Esophagus (tissue), 2 donors: ENCODE results near the gene ZNF516. TPM values are rescaled to one million over a fixed set of nuclear protein-coding genes. Genes with fewer than 3 reads are reported as not detected.

Experiments used
- H3K27ac ChIP-seq, 2 donors: one replicate each; pipeline ENCODE4 v1.5.1; 2013; ENCODE audit warnings: low read depth in 2 of 2, mild to moderate bottlenecking in 2 of 2, inconsistent platforms in 1 of 2, low read length in 1 of 2, moderate library complexity in 1 of 2
- H3K27me3 ChIP-seq, 2 donors: one replicate each; pipeline ENCODE4 v1.6.1; 2013; ENCODE audit warnings: low read length in 2 of 2, control low read depth in 1 of 2, mild to moderate bottlenecking in 1 of 2; ENCODE audit not compliant: insufficient read depth in 2 of 2, control insufficient read depth in 1 of 2
- H3K36me3 ChIP-seq, 2 donors: one replicate each; pipeline ENCODE4 v1.6.1; 2013; ENCODE audit warnings: low read length in 1 of 2; ENCODE audit not compliant: control insufficient read depth in 2 of 2, insufficient read depth in 2 of 2
- H3K4me1 ChIP-seq, 2 donors: one replicate each; pipeline ENCODE4 v1.6.1; 2013; ENCODE audit warnings: low read length in 1 of 2; ENCODE audit not compliant: control insufficient read depth in 2 of 2, insufficient read depth in 2 of 2
- H3K4me3 ChIP-seq, 2 donors: one replicate each; pipeline ENCODE4 v1.5.1; 2013; ENCODE audit warnings: low read length in 2 of 2, mild to moderate bottlenecking in 2 of 2, low read depth in 1 of 2, moderate library complexity in 1 of 2
- H3K9me3 ChIP-seq, 2 donors: one replicate each; pipeline ENCODE4 v1.6.1; 2013; ENCODE audit warnings: mild to moderate bottlenecking in 2 of 2, low read depth in 1 of 2, low read length in 1 of 2, moderate library complexity in 1 of 2; ENCODE audit not compliant: control insufficient read depth in 2 of 2, insufficient read depth in 1 of 2
- WGBS, 2 donors: extraction: QIAGEN DNeasy Blood & Tissue Kit; methylation state at CpG; one replicate each; pipeline ENCODE4 v1.1.7; 2013; 5-methylcytosine and 5-hydroxymethylcytosine counted together
- polyA plus RNA-seq, 2 donors: library from polyadenylated mRNA; stranded (reverse); fragments of 200-250 nt; gene quantifications; one replicate each; pipeline ENCODE4 v1.2.3, GENCODE V29; 2013
- donor health status: healthy with polysubstance abuse.
- donor health status: Bipolar disorder and iron deficiency.

The ZNF516 gene
- polyA plus RNA-seq, 2 donors = 4.0 to 5.4 TPM

- Histone ChIP-seq H3K36me3 (peaks cover 0 to 6% of the 10 kb centered on the region in 2 donors), H3K4me1 (peaks cover 3 to 4% of the 10 kb centered on the region in 2 donors), H3K27me3 (no peaks in the 10 kb centered on the region), H3K27ac (no peak overlapping the region), H3K9me3 (no peaks in the 10 kb centered on the region), H3K4me3 (no peak overlapping the region)
- 79 to 93% methylated on average over 5 of the region's 5 CpGs for WGBS, 2 donors
Observed at GRCh38 chr18:76453932-76454331, 41.1 kb downstream of the ZNF516 start.

- Histone ChIP-seq H3K27ac (peak overlapping the region in 1 of 2 donors; percentile 11), H3K4me1 (peaks cover 4 to 5% of the 10 kb centered on the region in 2 donors)
- WGBS, 2 donors = 83 to 84% methylated on average over 7 of the region's 7 CpGs
Observed at GRCh38 chr18:76453057-76453561, 41.9 kb downstream of the ZNF516 start.

GRCh38 chr18:76452357-76452756, 42.7 kb downstream of the ZNF516 start:
- 69 to 81% methylated on average over 8 of the region's 8 CpGs for WGBS, 2 donors
- peaks cover 4 to 7% of the 10 kb centered on the region in 2 donors for H3K4me1 ChIP-seq
- H3K9me3 ChIP-seq = no peaks in the 10 kb centered on the region
- no peak overlapping the region for H3K27ac ChIP-seq
- no peaks in the 10 kb centered on the region for H3K36me3 ChIP-seq
- no peaks in the 10 kb centered on the region for H3K27me3 ChIP-seq
- no peak overlapping the region for H3K4me3 ChIP-seq

More at GRCh38 chr18:76453057-76453561, 41.9 kb downstream of the ZNF516 start:
- no peaks in the 10 kb centered on the region for H3K9me3 ChIP-seq
- H3K4me3 ChIP-seq = no peak overlapping the region
- no peaks in the 10 kb centered on the region for H3K27me3 ChIP-seq
- no peaks in the 10 kb centered on the region for H3K36me3 ChIP-seq

GRCh38 chr18:76451396-76452331, 43.4 kb downstream of the ZNF516 start:
- H3K4me1 ChIP-seq = peaks cover 4 to 7% of the 10 kb centered on the region in 2 donors
- H3K36me3 ChIP-seq = no peaks in the 10 kb centered on the region
- no peaks in the 10 kb centered on the region for H3K9me3 ChIP-seq
- H3K27me3 ChIP-seq = no peaks in the 10 kb centered on the region
- peak overlapping the region; percentile 50 to 61 for H3K4me3 ChIP-seq
- 36 to 41% methylated on average over 28 of the region's 28 CpGs for WGBS, 2 donors
- peak overlapping the region; percentile 66 to 84 for H3K27ac ChIP-seq

GRCh38 chr18:76450452-76451395, 44.3 kb downstream of the ZNF516 start:
- Histone ChIP-seq H3K27me3 (no peaks in the 10 kb centered on the region), H3K27ac (peak overlapping the region; percentile 66 to 84), H3K4me1 (peaks cover 7 to 14% of the 10 kb centered on the region in 2 donors), H3K4me3 (peak overlapping the region; percentile 50 to 61), H3K36me3 (peaks cover 0 to 2% of the 10 kb centered on the region in 2 donors), H3K9me3 (no peaks in the 10 kb centered on the region)
- 3 to 12% methylated on average over 35 of the region's 35 CpGs for WGBS, 2 donors

- peaks cover 8 to 14% of the 10 kb centered on the region in 2 donors for H3K4me1 ChIP-seq
- peaks cover 0 to 3% of the 10 kb centered on the region in 2 donors for H3K36me3 ChIP-seq
- no peaks in the 10 kb centered on the region for H3K9me3 ChIP-seq
- no peak overlapping the region for H3K4me3 ChIP-seq
- 89 to 94% methylated on average over 5 of the region's 5 CpGs for WGBS, 2 donors
- no peaks in the 10 kb centered on the region for H3K27me3 ChIP-seq
- H3K27ac ChIP-seq = peak overlapping the region in 1 of 2 donors; percentile 73
Observed at GRCh38 chr18:76449111-76449453, 46.0 kb downstream of the ZNF516 start.

- Histone ChIP-seq H3K4me1 (peaks cover 8 to 14% of the 10 kb centered on the region in 2 donors), H3K4me3 (no peak overlapping the region), H3K27me3 (no peaks in the 10 kb centered on the region), H3K27ac (peak overlapping the region; percentile 28 to 73), H3K9me3 (no peaks in the 10 kb centered on the region), H3K36me3 (peaks cover 0 to 3% of the 10 kb centered on the region in 2 donors)
- whole genome bisulfite sequencing, 2 donors = 79 to 82% methylated on average over 16 of the region's 16 CpGs
Observed at GRCh38 chr18:76448256-76449110, 46.6 kb downstream of the ZNF516 start.

- 75 to 82% methylated on average over 21 of the region's 21 CpGs for WGBS, 2 donors
- H3K4me3 ChIP-seq = no peak overlapping the region
- H3K27ac ChIP-seq = peak overlapping the region in 1 of 2 donors; percentile 34
- H3K27me3 ChIP-seq = no peaks in the 10 kb centered on the region
- H3K4me1 ChIP-seq = peaks cover 8 to 14% of the 10 kb centered on the region in 2 donors
- peaks cover 0 to 7% of the 10 kb centered on the region in 2 donors for H3K36me3 ChIP-seq
- H3K9me3 ChIP-seq = no peaks in the 10 kb centered on the region
Observed at GRCh38 chr18:76447258-76447890, 47.7 kb downstream of the ZNF516 start.
